Upper lobe of left lung (tissue), 4 donors: Measurements from ENCODE around the gene MEGF6.

Source experiments
- POLR2A ChIP-seq, 4 donors: fragments of 450-650 bp; IDR thresholded peaks; one replicate each; pipeline ENCODE4 v1.5.1; 2016 to 2017; ENCODE audit warnings: antibody characterized with exemption in 4 of 4, mild to moderate bottlenecking in 2 of 4
- POLR2AphosphoS5 ChIP-seq, 2 donors: sonication (generic); formaldehyde crosslinking; IDR thresholded peaks; one replicate each; pipeline ENCODE4 v1.5.1; 2017; ENCODE audit warnings: antibody characterized with exemption in 2 of 2
- TF ChIP-seq, protein P1 (sequence below), 6 experiments: fragments of 450-650 bp in 4 of 6; fragments of 200-600 bp in 2 of 6; sonication (generic) in 2 of 6; IDR thresholded peaks; one replicate each; pipeline ENCODE4 v1.5.1; 2016 to 2019; ENCODE audit warnings: antibody characterized with exemption in 6 of 6

- TF ChIP-seq, protein P1, sequence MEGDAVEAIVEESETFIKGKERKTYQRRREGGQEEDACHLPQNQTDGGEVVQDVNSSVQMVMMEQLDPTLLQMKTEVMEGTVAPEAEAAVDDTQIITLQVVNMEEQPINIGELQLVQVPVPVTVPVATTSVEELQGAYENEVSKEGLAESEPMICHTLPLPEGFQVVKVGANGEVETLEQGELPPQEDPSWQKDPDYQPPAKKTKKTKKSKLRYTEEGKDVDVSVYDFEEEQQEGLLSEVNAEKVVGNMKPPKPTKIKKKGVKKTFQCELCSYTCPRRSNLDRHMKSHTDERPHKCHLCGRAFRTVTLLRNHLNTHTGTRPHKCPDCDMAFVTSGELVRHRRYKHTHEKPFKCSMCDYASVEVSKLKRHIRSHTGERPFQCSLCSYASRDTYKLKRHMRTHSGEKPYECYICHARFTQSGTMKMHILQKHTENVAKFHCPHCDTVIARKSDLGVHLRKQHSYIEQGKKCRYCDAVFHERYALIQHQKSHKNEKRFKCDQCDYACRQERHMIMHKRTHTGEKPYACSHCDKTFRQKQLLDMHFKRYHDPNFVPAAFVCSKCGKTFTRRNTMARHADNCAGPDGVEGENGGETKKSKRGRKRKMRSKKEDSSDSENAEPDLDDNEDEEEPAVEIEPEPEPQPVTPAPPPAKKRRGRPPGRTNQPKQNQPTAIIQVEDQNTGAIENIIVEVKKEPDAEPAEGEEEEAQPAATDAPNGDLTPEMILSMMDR (IDR thresholded peaks at IDR 0.05) = no peak
- TF ChIP-seq POLR2A (IDR thresholded peaks at IDR 0.05) = no peak
- no peak for TF ChIP-seq POLR2AphosphoS5 (IDR thresholded peaks at IDR 0.05)
Observed at GRCh38 chr1:3522564-3523265, 88.6 kb downstream of the MEGF6 start.
